OCI-LY7 (cell line): Measurements from ENCODE around the gene SLC10A3.
"Not testable (repeated sequence)": the region's sequence is repeated elsewhere in the genome, so short reads cannot be mapped to it uniquely, and the experiment has no call there.

Source experiments
- CTCF ChIP-seq: fragments of 200-600 bp; sonication (generic); conservative IDR thresholded peaks from 2 replicates; pipeline ENCODE4 v1.5.1; 2014; ENCODE audit warnings: mild to moderate bottlenecking, antibody characterized with exemption, low read length, moderate library complexity, mixed read lengths
- EZH2phosphoT487 ChIP-seq: fragments of 200-600 bp; sonication (generic); IDR thresholded peaks from 2 replicates; pipeline ENCODE4 v1.6.1; 2018; ENCODE audit warnings: low read depth, borderline replicate concordance, mild to moderate bottlenecking, mixed run types, antibody characterized with exemption, low read length, moderate library complexity, mixed read lengths

GRCh38 chrX:154496591-154497137, 6.2 kb upstream of the SLC10A3 start:
- not testable (repeated sequence) for TF ChIP-seq CTCF, EZH2phosphoT487
